K562 (cell line): Measurements from ENCODE around the gene NUP188. TPM values are rescaled to one million over a fixed set of nuclear protein-coding genes. Genes with fewer than 3 reads are reported as not detected.

Source experiments
- ARNT ChIP-seq, 2 experiments: fragments of 450-650 bp; IDR thresholded peaks; 2 replicates each; pipeline ENCODE4 v1.6.1; 2016; ENCODE audit warnings: mild to moderate bottlenecking in 1 of 2
- CBFA2T3 ChIP-seq: fragments of 450-650 bp; IDR thresholded peaks from 2 replicates; pipeline ENCODE4 v1.6.1; 2017
- DDX20 ChIP-seq: fragments of 450-650 bp; IDR thresholded peaks from 2 replicates; pipeline ENCODE4 v1.6.1; 2016; ENCODE audit warnings: missing genetic modification characterization, low read depth, mild to moderate bottlenecking, missing compliant biosample characterization, moderate library complexity
- ERF ChIP-seq: fragments of 450-650 bp; formaldehyde crosslinking; IDR thresholded peaks from 2 replicates; pipeline ENCODE4 v1.4.0; 2020; ENCODE audit warnings: mild to moderate bottlenecking, mixed read lengths
- FOXA1 ChIP-seq: fragments of 450-650 bp; IDR thresholded peaks from 2 replicates; pipeline ENCODE4 v1.6.1; 2016; ENCODE audit warnings: mild to moderate bottlenecking, borderline replicate concordance
- GTF3C2 ChIP-seq: IDR thresholded peaks from 3 replicates; pipeline ENCODE4 v1.6.1; 2011; ENCODE audit warnings: borderline replicate concordance, mild to moderate bottlenecking, moderate library complexity; ENCODE audit not compliant: insufficient read length; ENCODE audit errors: extremely low read depth
- IRF2 ChIP-seq: sonication (generic); formaldehyde crosslinking; IDR thresholded peaks from 2 replicates; pipeline ENCODE4 v1.8.1; 2022; ENCODE audit warnings: mild to moderate bottlenecking, missing genetic modification reagents
- MAZ ChIP-seq, 2 experiments: fragments of 450-650 bp in 1 of 2; sonication (generic) in 1 of 2; formaldehyde crosslinking; IDR thresholded peaks in 1 of 2; conservative IDR thresholded peaks in 1 of 2; 2 replicates each; pipeline versions ENCODE4 v1.4.0 to v1.5.0; 2020; ENCODE audit warnings: mild to moderate bottlenecking in 1 of 2, missing genetic modification reagents in 1 of 2
- MBD2 ChIP-seq: sonication (generic); IDR thresholded peaks from 2 replicates; pipeline ENCODE4 v1.6.1; 2016; ENCODE audit warnings: low read depth, borderline replicate concordance
- MLX ChIP-seq, 2 experiments: fragments of 450-650 bp in 1 of 2; sonication (generic) in 1 of 2; formaldehyde crosslinking; conservative IDR thresholded peaks; 2 replicates each; pipeline versions ENCODE4 v1.4.0 to v1.8.1; 2020 to 2022; ENCODE audit warnings: mild to moderate bottlenecking in 1 of 2, missing genetic modification reagents in 1 of 2
- MTA1 ChIP-seq: fragments of 450-650 bp; IDR thresholded peaks from 2 replicates; pipeline ENCODE4 v1.6.1; 2017; ENCODE audit warnings: borderline replicate concordance
- MTA2 ChIP-seq: fragments of 450-650 bp; IDR thresholded peaks from 2 replicates; pipeline ENCODE4 v1.6.1; 2016; ENCODE audit warnings: low read depth
- RB1 ChIP-seq: fragments of 450-650 bp; IDR thresholded peaks from 2 replicates; pipeline ENCODE4 v1.6.1; 2017; ENCODE audit warnings: low read depth, mild to moderate bottlenecking
- SAFB2 ChIP-seq: fragments of 200-400 bp; formaldehyde crosslinking; IDR thresholded peaks from 2 replicates; pipeline ENCODE4 v1.6.1; 2018; ENCODE audit warnings: borderline replicate concordance, low read length, low read depth, moderate library complexity; ENCODE audit not compliant: severe bottlenecking
- SP1 ChIP-seq: sonication (generic); formaldehyde crosslinking; IDR thresholded peaks from 2 replicates; pipeline ENCODE4 v1.8.1; 2022; ENCODE audit warnings: mild to moderate bottlenecking, missing genetic modification reagents
- TBP ChIP-seq: optimal IDR thresholded peaks from 2 replicates; pipeline ENCODE3; 2011; ENCODE audit warnings: low read depth, low read length, improper control_type of control experiment
- THAP12 ChIP-seq: fragments of 250-450 bp; sonication (Bioruptor Pico); IDR thresholded peaks from 2 replicates; pipeline ENCODE4 v1.9.0; 2021; ENCODE audit warnings: mild to moderate bottlenecking, inconsistent platforms
- THAP7 ChIP-seq: fragments of 250-450 bp; sonication (Bioruptor Pico); IDR thresholded peaks from 2 replicates; pipeline ENCODE4 v1.5.0; 2021
- U2AF1 ChIP-seq: fragments of 200-400 bp; formaldehyde crosslinking; optimal IDR thresholded peaks from 2 replicates; pipeline ENCODE3; 2017; ENCODE audit warnings: mild to moderate bottlenecking, low read depth, low read length, moderate library complexity
- ZC3H8 ChIP-seq: fragments of 450-650 bp; IDR thresholded peaks from 2 replicates; pipeline ENCODE4 v1.6.1; 2017
- ZFP1 ChIP-seq: fragments of 450-650 bp; formaldehyde crosslinking; IDR thresholded peaks from 2 replicates; pipeline ENCODE4 v1.4.0; 2020; ENCODE audit warnings: mild to moderate bottlenecking, mixed read lengths
- ZNF253 ChIP-seq: fragments of 250-450 bp; sonication (Bioruptor Pico); conservative IDR thresholded peaks from 2 replicates; pipeline ENCODE4 v1.6.1; 2021; ENCODE audit warnings: mild to moderate bottlenecking
- ZNF384 ChIP-seq: IDR thresholded peaks from 2 replicates; pipeline ENCODE4 v1.6.1; 2012; ENCODE audit warnings: low read depth, low read length, improper control_type of control experiment
- polyA plus RNA-seq, 8 experiments: library from polyadenylated mRNA; depleted of rRNA in 4 of 8; stranded (reverse) in 5 of 8; unstranded in 3 of 8; fragments of >200 nt; fragmentation: Nextera tagmentation in 2 of 8; fragmentation: Illumina TruSeq in 1 of 8; extraction: Ambion mirVana in 2 of 8; extraction: Trizol in 1 of 8; gene quantifications; 2 replicates each; pipeline versions ENCODE4 v1.2.1 to v1.2.3, GENCODE V29; 2011 to 2014; ENCODE audit warnings: inconsistent platforms in 1 of 8, missing spikeins in 1 of 8
- total RNA-seq, 7 experiments: library from RNA; depleted of rRNA in 6 of 7; stranded (reverse); fragments of >200 nt in 6 of 7; fragmentation: Illumina TruSeq in 2 of 7; extraction: Trizol in 2 of 7; gene quantifications; 2 replicates each; pipeline versions ENCODE4 v1.2.1 to v1.2.3, GENCODE V29; 2011 to 2021; ENCODE audit warnings: low replicate concordance in 1 of 7

NUP188 gene
- total and polyA plus RNA-seq, 9 of the 15 experiments (the other 6 are each of a cell fraction or from before 2014, with no cell fraction given) = 11.7 to 135 (median 70.6) TPM

DNA sequence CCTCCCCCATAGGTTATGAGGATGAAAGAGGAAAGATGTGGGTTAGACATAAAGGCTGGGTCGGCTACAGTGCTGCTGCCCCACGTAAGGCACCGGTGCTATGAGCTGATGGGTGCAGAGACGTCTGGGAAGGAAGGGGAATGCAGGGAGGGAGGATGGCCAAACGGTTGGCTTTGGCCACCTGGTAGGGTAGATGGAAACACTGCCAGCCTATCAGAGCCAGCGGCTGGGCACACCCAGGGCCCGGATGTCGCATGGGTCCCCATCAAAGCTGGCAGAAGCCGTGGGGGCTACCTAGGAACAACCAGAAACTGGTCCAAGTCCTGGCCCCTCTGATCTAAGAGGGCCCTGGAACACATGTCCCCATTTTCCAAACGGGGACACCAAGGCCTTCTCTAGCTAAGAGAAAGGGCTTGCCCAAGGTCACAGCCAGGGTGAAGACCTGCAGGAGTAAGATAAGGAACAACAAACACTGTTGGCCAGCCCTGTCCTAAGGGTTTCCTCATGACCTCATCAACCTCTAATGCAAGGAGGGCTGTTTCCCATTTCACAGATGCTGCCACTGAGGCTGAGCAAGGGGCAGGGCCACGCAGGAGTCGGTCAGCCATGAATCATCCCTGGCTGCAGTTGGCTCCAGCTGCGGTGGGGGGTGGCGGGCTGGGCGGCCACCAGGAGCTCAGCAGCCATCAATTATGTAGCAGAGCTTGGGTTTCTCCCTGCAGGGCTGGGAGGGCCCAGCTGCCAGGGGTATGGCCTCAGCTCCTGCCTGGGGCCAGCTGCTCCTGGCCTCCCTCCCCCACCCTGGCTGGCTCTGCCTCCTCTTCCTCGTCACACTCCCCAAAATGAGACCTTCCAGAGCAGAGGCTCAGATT lies 75.8 kb downstream of the NUP188 start (continued):
- peak; percentile 85 for TF ChIP-seq SP1 (CRISPR knock-in tag)
- TF ChIP-seq GTF3C2 = no peak
- TF ChIP-seq TBP = peak; percentile 18
- TF ChIP-seq MTA2 = peak; percentile 70
- TF ChIP-seq ZNF253 (CRISPR knock-in tag) = no peak
- peak; percentile 89 for TF ChIP-seq CBFA2T3
- no peak for TF ChIP-seq DDX20 (tag)
- no peak for TF ChIP-seq IRF2
- no peak for TF ChIP-seq ZC3H8
- TF ChIP-seq MLX (CRISPR knock-in tag; conservative IDR thresholded peaks at IDR 0.05) = no peak
- no peak for TF ChIP-seq ZFP1 (CRISPR knock-in tag)
- no peak for TF ChIP-seq SAFB2
- TF ChIP-seq THAP7 (CRISPR knock-in tag) = no peak
- TF ChIP-seq ERF = no peak
- TF ChIP-seq RB1 = peak; percentile 18; the same call in 1 of the 2 replicates
- TF ChIP-seq MAZ (CRISPR knock-in tag; conservative IDR thresholded peaks at IDR 0.05 in 1 of 2, IDR thresholded peaks at IDR 0.05 in 1 of 2) = peak; percentile 49 to 74; a peak in 2 of 4 replicates
- TF ChIP-seq THAP12 = no peak
- TF ChIP-seq U2AF1 = no peak
- TF ChIP-seq MTA1 = no peak; the same call in 1 of the 2 replicates
- TF ChIP-seq FOXA1 = no peak
- peak; percentile 36; the same call in 1 of the 2 replicates for TF ChIP-seq MBD2
- TF ChIP-seq ZNF384 = no peak
- TF ChIP-seq ARNT (IDR thresholded peaks at IDR 0.05) = peak; percentile 39 to 81; a peak in 3 of 4 replicates
